SH-SY5Y (cell line): ENCODE data around the gene TEAD1.

Experiments used
- GATA2 ChIP-seq: IDR thresholded peaks from 2 replicates; pipeline ENCODE4 v1.6.1; 2011; ENCODE audit warnings: mild to moderate bottlenecking, low read depth, low read length
- GATA3 ChIP-seq: IDR thresholded peaks from 2 replicates; pipeline ENCODE4 v1.6.1; 2011; ENCODE audit warnings: low read depth, mild to moderate bottlenecking, low read length, moderate library complexity

TEAD1 gene

GRCh38 chr11:12686246-12687060, 12.2 kb downstream of the TEAD1 start:
- no peak for TF ChIP-seq GATA2
- TF ChIP-seq GATA3: no peak

- TF ChIP-seq GATA2: no peak
- TF ChIP-seq GATA3: no peak
These were observed 13.0 kb downstream of the TEAD1 start for GRCh38 chr11:12687216-12687623.

- no peak for TF ChIP-seq GATA3
These were observed 13.5 kb downstream of the TEAD1 start for GRCh38 chr11:12687740-12688139.

GRCh38 chr11:12689029-12689755, 15.0 kb downstream of the TEAD1 start:
- TF ChIP-seq GATA3: 0 out of 2 replicates have a peak, but pooled peaks have one; percentile 34
- TF ChIP-seq GATA2: peak; percentile 14; the same call in 1 of the 2 replicates

- no peak for TF ChIP-seq GATA3
- TF ChIP-seq GATA2: no peak
These were observed 16.4 kb downstream of the TEAD1 start for GRCh38 chr11:12690663-12691062.

- TF ChIP-seq GATA2 (peak; percentile 27; the same call in 1 of the 2 replicates), GATA3 (peak; percentile 54; the same call in 1 of the 2 replicates)
These were observed 17.3 kb downstream of the TEAD1 start for GRCh38 chr11:12691473-12691872.

- TF ChIP-seq GATA3 (no peak), GATA2 (no peak)
These were observed 18.2 kb downstream of the TEAD1 start for GRCh38 chr11:12692229-12693075.

GRCh38 chr11:12693094-12693478, 18.9 kb downstream of the TEAD1 start:
- TF ChIP-seq GATA2 (no peak), GATA3 (no peak)

- TF ChIP-seq GATA2 (no peak), GATA3 (no peak)
These were observed 19.4 kb downstream of the TEAD1 start for GRCh38 chr11:12693479-12694182.

- TF ChIP-seq GATA2 (no peak), GATA3 (no peak)
These were observed 19.9 kb downstream of the TEAD1 start for GRCh38 chr11:12694183-12694531.

- TF ChIP-seq GATA3 (no peak), GATA2 (no peak)
These were observed 21.1 kb downstream of the TEAD1 start for GRCh38 chr11:12695221-12695794.

GRCh38 chr11:12695873-12696272, 21.7 kb downstream of the TEAD1 start:
- TF ChIP-seq GATA2 (no peak), GATA3 (no peak)

- TF ChIP-seq GATA3: no peak
- no peak for TF ChIP-seq GATA2
These were observed 22.8 kb downstream of the TEAD1 start for GRCh38 chr11:12696911-12697581.
